PC-9 (cell line): ENCODE data around the gene SCOC. TPM values are rescaled to one million over a fixed set of nuclear protein-coding genes. Genes with fewer than 3 reads are reported as not detected.

ENCODE experiments used
- BruUV-seq: library from RNA; stranded (reverse); fragments of 400-500 nt; replicated peaks from 2 replicates; lab custom pipeline; 2021; lab: Mats Ljungman, UMichigan
- CTCF ChIA-PET: fragments of 300-600 bp; sonication (Branson Sonifier 250); formaldehyde crosslinking; loops from one replicate; lab custom pipeline; 2022; ENCODE audit warnings: antibody characterized with exemption; lab: Charles Lee
- POLR2A ChIA-PET: fragments of 300-600 bp; sonication (Branson Sonifier 250); formaldehyde crosslinking; loops from one replicate; lab custom pipeline; 2022; ENCODE audit warnings: antibody characterized with exemption; ENCODE audit not compliant: unreplicated experiment; lab: Charles Lee
- DNase-seq, 2 experiments: peaks; one replicate each; pipeline versions ENCODE4 v3.0.0 to v3.0.0-alpha.2; 2015 to 2022; ENCODE audit warnings: mixed read lengths in 1 of 2
- H2AFZ ChIP-seq: fragments of 200-600 bp; sonication (generic); 2 replicates; pipeline ENCODE4 v1.8.1; 2017; ENCODE audit warnings: antibody characterized with exemption
- H3F3A ChIP-seq: fragments of 200-600 bp; sonication (generic); 2 replicates; pipeline ENCODE4 v1.8.1; 2017; ENCODE audit warnings: antibody characterized with exemption, mild to moderate bottlenecking, low read depth; ENCODE audit not compliant: insufficient read depth
- H3K27ac ChIP-seq: fragments of 200-600 bp; sonication (generic); 2 replicates; pipeline ENCODE4 v1.6.1; 2016; ENCODE audit warnings: mixed run types
- H3K27me3 ChIP-seq: fragments of 200-600 bp; sonication (generic); 2 replicates; pipeline ENCODE4 v1.6.1; 2016; ENCODE audit warnings: low read depth, mixed run types; ENCODE audit not compliant: insufficient read depth
- H3K36me3 ChIP-seq: fragments of 200-600 bp; sonication (generic); 2 replicates; pipeline ENCODE4 v1.6.1; 2016; ENCODE audit warnings: low read depth, mixed run types
- H3K4me1 ChIP-seq: fragments of 200-600 bp; sonication (generic); replicated peaks from 2 replicates; pipeline ENCODE4 v1.6.1; 2016; ENCODE audit warnings: mixed run types; ENCODE audit not compliant: insufficient read depth
- H3K4me2 ChIP-seq: fragments of 200-600 bp; sonication (generic); 2 replicates; pipeline ENCODE4 v1.6.1; 2017; ENCODE audit warnings: mixed run types
- H3K4me3 ChIP-seq: fragments of 200-600 bp; sonication (generic); 2 replicates; pipeline ENCODE4 v1.6.1; 2016; ENCODE audit warnings: mixed run types
- H3K79me2 ChIP-seq: fragments of 200-600 bp; sonication (generic); 2 replicates; pipeline ENCODE4 v1.6.1; 2017; ENCODE audit warnings: low read depth, mixed run types
- H3K9me2 ChIP-seq: fragments of 200-600 bp; sonication (generic); 2 replicates; pipeline ENCODE4 v1.8.1; 2017; ENCODE audit warnings: mild to moderate bottlenecking; ENCODE audit not compliant: insufficient read depth
- H3K9me3 ChIP-seq: fragments of 200-600 bp; sonication (generic); 2 replicates; pipeline ENCODE4 v1.8.1; 2016; ENCODE audit warnings: low read depth; ENCODE audit not compliant: insufficient read depth
- H4K20me1 ChIP-seq: fragments of 200-600 bp; sonication (generic); 2 replicates; pipeline ENCODE4 v1.8.1; 2017; ENCODE audit not compliant: insufficient read depth
- EZH2 ChIP-seq: fragments of 200-600 bp; sonication (generic); IDR thresholded peaks from 2 replicates; pipeline ENCODE4 v1.8.0; 2017; ENCODE audit warnings: antibody characterized with exemption, low read depth
- intact Hi-C: fragments of 100-400 bp; cut with micrococcal nuclease; formaldehyde crosslinking; loops from one replicate; pipeline ENCODE4 v1.10.0; 2022; ENCODE audit not compliant: unreplicated experiment
- total RNA-seq: library from RNA; stranded (reverse); gene quantifications from 2 replicates; pipeline ENCODE4 v1.2.3, GENCODE V29; 2021
- TF ChIP-seq, protein P1 (sequence below): fragments of 200-600 bp; sonication (generic); conservative IDR thresholded peaks from 2 replicates; pipeline ENCODE4 v1.6.1; 2017; ENCODE audit warnings: mixed run types, antibody characterized with exemption, mild to moderate bottlenecking, moderate library complexity

The SCOC gene
- total RNA-seq, 1 experiment from 2014 or later, result 53.0 TPM

DNA sequence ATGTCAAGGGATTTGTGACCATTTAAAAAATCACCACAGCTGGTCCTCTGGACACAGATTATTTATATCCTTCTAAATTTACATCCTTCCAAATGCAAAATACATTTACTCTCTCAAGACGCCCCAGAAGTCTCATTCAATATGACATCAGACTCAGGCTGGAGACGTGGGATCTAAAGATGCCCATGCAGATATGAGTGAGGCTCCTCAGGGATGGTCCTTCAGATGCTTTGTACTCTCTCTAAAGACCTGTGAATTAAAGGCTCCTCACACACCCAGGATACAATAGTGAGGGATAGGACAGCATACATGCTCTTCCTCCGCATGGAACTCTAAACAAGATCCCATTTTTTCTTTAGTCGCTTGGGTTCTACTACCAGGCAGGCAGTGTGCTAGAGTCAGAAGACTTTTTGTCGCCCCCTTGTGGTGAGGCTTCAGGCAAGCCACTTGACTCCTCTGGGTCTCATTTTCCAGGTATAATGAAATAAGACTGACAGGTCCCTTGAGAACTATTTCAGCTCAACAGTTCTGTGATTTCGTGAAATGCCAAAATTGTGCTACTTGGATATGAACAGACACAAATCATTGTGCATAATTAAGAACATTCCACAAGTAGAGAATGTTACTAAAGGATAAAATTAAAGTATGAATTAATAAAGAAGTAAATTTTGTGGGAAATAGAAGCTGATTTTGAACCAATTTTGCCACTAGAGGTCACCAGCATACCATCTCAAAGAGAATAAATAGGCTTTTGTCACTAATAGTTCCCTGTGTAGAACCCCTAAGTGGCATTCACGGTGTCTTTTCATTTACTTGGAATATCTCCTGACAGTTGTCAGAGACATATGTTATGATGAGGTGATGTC, 13.7 kb upstream of the SCOC start:
- H3K4me3 ChIP-seq, result no peak overlapping the region
- H3K9me2 ChIP-seq, result no peaks in the 10 kb centered on the region
- H3K27ac ChIP-seq, result no peak overlapping the region
- DNase-seq, result peak; percentile 52 to 75
- no peaks in the 10 kb centered on the region for H3F3A ChIP-seq
- H2AFZ ChIP-seq, result no peak overlapping the region
- no peak for TF ChIP-seq EZH2
- TF ChIP-seq, protein P1, sequence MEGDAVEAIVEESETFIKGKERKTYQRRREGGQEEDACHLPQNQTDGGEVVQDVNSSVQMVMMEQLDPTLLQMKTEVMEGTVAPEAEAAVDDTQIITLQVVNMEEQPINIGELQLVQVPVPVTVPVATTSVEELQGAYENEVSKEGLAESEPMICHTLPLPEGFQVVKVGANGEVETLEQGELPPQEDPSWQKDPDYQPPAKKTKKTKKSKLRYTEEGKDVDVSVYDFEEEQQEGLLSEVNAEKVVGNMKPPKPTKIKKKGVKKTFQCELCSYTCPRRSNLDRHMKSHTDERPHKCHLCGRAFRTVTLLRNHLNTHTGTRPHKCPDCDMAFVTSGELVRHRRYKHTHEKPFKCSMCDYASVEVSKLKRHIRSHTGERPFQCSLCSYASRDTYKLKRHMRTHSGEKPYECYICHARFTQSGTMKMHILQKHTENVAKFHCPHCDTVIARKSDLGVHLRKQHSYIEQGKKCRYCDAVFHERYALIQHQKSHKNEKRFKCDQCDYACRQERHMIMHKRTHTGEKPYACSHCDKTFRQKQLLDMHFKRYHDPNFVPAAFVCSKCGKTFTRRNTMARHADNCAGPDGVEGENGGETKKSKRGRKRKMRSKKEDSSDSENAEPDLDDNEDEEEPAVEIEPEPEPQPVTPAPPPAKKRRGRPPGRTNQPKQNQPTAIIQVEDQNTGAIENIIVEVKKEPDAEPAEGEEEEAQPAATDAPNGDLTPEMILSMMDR, result peak; percentile 94
- no peaks in the 10 kb centered on the region for H3K36me3 ChIP-seq
- H3K4me2 ChIP-seq, result peak overlapping the region; percentile 33; the same call in 1 of the 2 replicates
- no peaks in the 10 kb centered on the region for H3K4me1 ChIP-seq
- ChIA-PET CTCF (interaction anchor here (0.6 to 2.0 kb wide), 16 partner anchors 9 to 707 kb away, joined by 3 to 14 read pairs (median 4); no protein-coding TSS in a partner anchor), POLR2A (interaction anchor here (0.6 to 0.7 kb wide), 3 partner anchors 349 to 804 kb away, joined by 3 to 7 read pairs (median 5); partner anchors contain the start of gene SETD7)
- intact Hi-C loops, result loop anchor here (1.0 to 10.0 kb wide), 12 partner anchors 103 to 1327 kb away; partner anchors contain the start of gene TBC1D9
- no peaks in the 10 kb centered on the region for H3K9me3 ChIP-seq
- BruUV-seq, result no TSS peak
- H4K20me1 ChIP-seq, result no peaks in the 10 kb centered on the region
- H3K27me3 ChIP-seq, result no peaks in the 10 kb centered on the region
- no peaks in the 10 kb centered on the region for H3K79me2 ChIP-seq

DNA sequence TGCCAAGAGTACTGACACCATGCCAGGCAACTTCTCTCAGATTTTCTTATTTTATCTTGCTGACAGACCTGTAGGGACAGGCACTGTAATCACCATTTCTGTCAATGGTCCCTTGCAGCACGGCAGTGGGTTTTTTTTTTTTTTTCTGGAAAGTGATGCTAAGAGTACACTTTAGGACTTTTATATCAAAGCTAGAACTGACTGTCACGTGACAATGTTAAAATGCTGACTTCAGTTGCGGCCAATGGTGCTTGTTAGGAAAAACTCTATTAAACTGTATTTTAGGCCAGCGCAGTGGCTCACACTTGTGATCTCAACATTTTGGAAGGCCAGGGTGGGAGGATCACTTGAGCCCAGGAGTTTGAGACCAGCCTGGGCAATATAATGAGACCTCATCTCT, 12.3 kb upstream of the SCOC start:
- Histone ChIP-seq H4K20me1 (no peaks in the 10 kb centered on the region), H3K9me2 (no peaks in the 10 kb centered on the region), H3K4me3 (no peak overlapping the region), H3K27me3 (no peaks in the 10 kb centered on the region), H3K4me2 (no peak overlapping the region), H3K9me3 (no peaks in the 10 kb centered on the region), H3K36me3 (no peaks in the 10 kb centered on the region), H2AFZ (no peak overlapping the region), H3K79me2 (no peaks in the 10 kb centered on the region), H3K4me1 (no peaks in the 10 kb centered on the region), H3K27ac (no peak overlapping the region), H3F3A (no peaks in the 10 kb centered on the region)
- ChIA-PET POLR2A (no interaction called here), CTCF (interaction anchor here (0.6 to 2.0 kb wide), 8 partner anchors 60 to 1669 kb away, joined by 3 to 11 read pairs (median 5); no protein-coding TSS in a partner anchor)
- TF ChIP-seq EZH2, result no peak
- intact Hi-C loops, result loop anchor here (2.0 to 10.0 kb wide), 4 partner anchors 208 to 1329 kb away; partner anchors contain the start of gene TBC1D9
- no TSS peak for BruUV-seq
- DNase-seq, result no peak

DNA sequence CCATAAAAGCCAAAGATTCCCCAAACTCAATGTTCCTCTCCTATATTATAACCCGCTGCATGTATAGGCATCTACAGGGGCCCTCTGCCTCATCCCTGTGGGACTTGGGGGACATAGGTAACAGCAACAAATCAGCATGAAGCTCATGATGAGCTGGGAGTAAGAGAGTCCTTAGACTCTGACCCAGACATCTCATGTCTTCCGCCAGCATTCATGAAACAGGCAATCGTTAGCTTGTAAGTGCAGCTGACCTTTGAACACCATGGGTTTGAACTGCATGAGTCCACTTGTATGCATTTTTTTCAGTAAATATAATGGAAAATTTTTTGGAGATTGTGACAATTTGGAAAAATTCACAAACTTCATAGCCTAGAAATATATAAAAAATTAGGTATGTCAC, 10.4 kb upstream of the SCOC start:
- intact Hi-C loops, result loop anchor here (5.0 to 10.0 kb wide), 3 partner anchors 392 to 1331 kb away; partner anchors contain the start of gene TBC1D9
- no peak overlapping the region for H2AFZ ChIP-seq
- ChIA-PET CTCF (no interaction called here), POLR2A (no interaction called here)
- TF ChIP-seq, protein P1, result no peak
- TF ChIP-seq EZH2, result no peak
- BruUV-seq, result no TSS peak
- H3F3A ChIP-seq, result peaks cover 3% of the 10 kb centered on the region
- H3K27me3 ChIP-seq, result no peaks in the 10 kb centered on the region
- no peaks in the 10 kb centered on the region for H3K36me3 ChIP-seq
- no peak overlapping the region for H3K27ac ChIP-seq
- H3K9me3 ChIP-seq, result no peaks in the 10 kb centered on the region
- H3K4me2 ChIP-seq, result no peak overlapping the region
- DNase-seq, result no peak
- no peak overlapping the region for H3K4me3 ChIP-seq
- peaks cover 9% of the 10 kb centered on the region for H3K4me1 ChIP-seq
- no peaks in the 10 kb centered on the region for H4K20me1 ChIP-seq
- H3K79me2 ChIP-seq, result no peaks in the 10 kb centered on the region
- H3K9me2 ChIP-seq, result no peaks in the 10 kb centered on the region
